Mucosa of gallbladder (tissue), 1 donor: Measurements from ENCODE around the gene TPM1. TPM values are rescaled to one million over a fixed set of nuclear protein-coding genes. Genes with fewer than 3 reads are reported as not detected.

Experiments used
- DNase-seq: peaks from one replicate; pipeline ENCODE4 v3.0.0-alpha.2; 2020; ENCODE audit warnings: low spot score
- total RNA-seq: library from RNA; stranded (reverse); gene quantifications from one replicate; pipeline ENCODE4 v1.2.1, GENCODE V29; 2021
- donor health status: DM: no; HTN: no; CAD: no.

TPM1 gene
- total RNA-seq, 1 donor from 2014 or later = 1,361 TPM

DNA sequence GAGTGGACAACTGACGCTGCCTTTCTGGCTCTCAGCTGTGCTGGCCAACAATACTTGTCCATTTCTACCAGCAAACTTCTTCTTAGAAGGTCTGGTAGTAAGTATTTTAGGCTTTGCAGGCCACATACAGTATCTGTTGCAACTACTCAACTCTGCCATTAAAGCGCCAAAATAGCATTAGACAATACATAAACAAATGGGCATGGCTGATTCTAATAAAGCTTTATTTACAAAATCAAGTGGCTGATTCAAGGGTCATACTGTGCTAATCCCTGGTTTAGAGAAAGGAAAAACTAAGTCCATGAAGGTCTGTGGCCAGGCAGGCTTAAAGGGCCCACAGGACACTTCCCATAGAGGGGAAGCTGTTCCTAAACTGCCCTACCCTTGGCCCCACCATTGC, 26.3 kb upstream of the TPM1 start:
- no peak for DNase-seq

DNA sequence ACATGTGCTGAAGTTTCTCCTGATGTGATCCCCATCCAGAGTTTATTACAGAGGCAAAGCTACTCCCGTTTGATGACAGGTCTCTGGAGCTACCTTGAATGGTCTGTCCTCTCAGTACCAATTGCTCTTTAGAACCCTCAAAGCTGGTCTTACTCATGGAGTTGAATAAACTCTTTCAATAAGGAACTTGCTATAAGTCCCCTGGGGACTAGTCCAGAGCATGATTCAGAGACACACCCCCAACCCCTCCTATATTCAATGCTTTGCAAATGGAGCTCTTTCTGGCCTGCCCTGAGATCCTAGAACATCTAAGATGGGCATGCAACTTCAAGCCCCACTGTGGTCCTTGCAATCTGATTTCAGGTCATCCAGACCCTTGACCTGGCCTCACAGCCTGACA, 23.9 kb upstream of the TPM1 start:
- DNase-seq = no peak

DNA sequence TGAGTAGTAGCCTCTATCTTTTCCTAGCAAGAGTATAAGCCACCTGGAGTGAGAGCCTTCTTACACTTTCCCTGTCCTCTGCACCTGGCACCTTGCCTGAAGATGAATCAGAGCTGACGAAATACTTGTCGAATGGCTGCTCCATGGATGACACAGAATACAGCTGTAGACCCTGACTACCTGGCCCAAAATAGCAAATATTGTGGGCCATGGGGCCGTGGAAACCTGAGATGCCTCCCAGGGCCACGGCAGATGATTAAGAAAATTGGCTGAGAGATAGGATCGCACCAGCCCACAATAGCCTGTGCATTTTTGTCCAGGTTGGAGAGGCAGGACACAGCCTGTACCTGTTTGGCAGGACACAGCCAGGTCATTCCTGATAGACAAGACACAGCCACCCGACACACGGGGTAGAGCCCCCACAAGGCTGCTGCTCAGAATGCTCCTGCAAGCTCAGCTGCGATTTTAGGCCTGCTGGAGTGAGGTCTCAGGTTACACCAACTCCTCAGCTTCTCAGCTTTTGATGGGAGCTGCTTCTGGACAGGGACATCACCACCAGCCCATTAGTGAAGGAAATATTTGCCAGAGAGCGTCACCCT, 22.9 kb upstream of the TPM1 start:
- DNase-seq = peak; percentile 75

DNA sequence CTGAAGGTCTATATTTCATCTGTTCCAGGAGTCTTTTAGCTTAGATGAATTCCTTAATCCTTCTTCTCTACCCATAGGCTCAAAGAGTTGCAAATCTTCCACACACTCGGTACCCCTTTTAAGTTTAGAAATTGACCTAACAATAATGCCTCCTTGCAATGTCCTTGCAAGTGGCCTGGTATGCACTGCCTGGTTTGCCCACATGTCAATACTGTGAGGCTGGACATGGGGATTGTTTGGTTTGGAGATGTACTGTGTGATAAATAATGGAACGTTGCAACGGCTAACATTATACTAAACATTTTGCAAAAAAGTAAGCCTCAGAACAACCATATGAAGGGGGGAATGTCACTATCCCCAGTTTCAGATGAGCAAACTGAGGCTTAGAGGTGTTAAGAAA, 22.4 kb upstream of the TPM1 start:
- DNase-seq = no peak

DNA sequence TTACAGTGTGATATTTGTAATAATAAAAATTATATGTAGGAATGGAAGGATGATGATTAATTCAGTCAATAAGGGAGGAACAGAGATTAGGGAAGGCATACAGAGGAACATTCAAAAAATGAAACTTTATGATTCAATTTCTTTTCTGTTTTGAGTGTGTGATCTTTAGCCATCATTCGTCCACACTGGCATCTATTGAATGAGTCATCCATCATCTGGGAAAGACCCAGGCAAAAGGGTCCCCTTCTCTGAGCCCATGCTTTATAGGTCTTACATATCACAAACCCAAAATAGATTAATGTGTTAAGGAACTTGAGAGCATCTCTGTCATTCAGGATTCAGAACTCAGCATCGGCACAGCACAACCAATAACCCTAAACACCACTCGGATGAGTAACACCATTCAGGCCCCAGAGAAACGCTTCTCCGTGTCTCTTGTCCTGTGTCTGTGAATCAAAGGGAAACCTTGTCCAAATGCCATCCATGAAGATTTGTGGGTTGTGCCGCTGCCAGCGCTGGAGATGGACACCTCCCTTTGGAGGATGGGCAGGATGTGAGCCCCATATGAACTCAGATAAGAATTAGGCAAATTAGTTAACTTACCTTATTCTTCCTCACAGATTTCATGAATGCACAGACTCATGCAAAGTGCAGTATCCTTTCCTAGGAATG, 21.7 kb upstream of the TPM1 start:
- DNase-seq = no peak

DNA sequence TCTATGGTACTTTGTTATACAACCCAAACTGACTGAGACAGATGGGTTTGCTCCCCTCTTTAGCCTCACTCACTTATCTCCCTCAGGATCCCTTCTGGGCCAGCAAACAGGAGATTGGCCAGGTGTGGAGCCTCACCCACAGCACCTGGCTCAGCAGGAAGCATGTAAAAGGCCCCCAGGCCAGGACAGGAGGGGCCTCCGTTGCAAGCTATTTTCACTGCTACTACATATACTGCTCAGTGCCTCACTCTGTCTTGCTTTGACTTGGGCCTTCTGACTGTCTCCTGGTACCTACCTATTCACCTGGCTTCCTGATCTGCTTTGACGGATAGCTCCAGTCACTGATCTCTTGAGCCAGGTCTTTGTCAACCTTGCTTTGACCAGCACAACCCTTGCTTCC, 20.4 kb upstream of the TPM1 start:
- DNase-seq = no peak

DNA sequence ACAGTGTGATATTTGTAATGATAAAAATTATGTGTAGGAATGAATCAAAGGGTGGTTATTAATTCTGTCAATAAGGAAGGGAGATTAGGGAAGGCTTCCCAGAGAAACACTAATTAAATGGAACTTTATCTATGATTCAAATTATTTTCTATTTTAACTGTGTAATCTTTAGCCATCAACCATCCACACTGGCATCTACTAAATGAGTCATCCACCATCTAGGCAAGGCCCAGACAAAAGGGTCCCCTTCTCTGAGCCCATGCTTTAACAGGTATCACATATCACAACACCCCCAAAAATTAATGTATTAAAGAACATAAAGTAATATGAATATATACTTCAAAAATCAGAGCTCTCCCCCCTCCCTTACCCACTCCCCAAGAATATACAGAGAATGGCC, 19.9 kb upstream of the TPM1 start:
- DNase-seq = no peak

DNA sequence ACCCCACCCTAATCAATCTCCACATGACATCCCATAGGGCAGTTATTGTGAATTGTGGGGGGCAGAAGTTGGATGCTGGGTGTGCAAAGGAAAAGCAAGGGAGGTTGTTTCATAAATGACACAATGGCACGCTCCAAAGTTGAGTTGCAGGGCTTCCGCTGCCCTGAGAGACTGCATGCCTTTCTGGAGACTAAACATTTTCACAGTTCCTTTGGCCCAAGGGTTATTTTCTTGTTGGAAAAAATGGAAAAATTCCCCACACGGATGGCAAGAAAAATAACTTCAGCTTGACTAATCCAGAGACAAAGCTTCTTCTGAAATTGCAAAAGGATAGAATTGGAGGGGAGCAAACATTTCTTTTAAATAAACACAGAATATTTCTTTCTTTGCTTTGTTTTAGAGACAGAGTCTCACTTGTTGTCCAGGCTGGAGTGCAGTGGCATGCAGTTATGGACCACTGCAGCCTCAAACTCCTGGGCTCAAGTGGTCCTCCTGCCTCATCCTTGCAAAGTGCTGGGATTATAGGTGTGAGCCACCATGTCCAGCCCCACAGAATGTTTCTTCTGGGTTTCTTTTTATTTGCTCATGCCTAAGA, 19.1 kb upstream of the TPM1 start:
- no peak for DNase-seq

DNA sequence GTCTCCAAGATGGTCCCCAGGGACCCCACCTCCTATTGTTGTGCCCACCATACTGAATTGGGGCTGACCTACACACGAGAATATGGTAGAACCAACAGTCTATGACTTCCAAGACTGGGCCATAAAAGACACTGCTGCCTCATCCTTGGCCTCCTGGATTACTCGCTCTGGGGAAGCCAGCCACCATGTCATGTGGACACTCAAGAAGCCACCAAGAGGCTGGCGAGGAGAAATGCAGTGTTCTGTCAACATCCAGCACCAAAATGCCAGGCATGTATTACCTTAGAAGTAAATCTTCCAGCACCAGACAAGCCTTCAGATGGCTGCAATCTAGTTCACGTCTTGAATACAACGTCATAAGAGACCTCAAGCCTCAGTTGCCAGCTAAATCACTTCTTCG, 17.1 kb upstream of the TPM1 start:
- no peak for DNase-seq

DNA sequence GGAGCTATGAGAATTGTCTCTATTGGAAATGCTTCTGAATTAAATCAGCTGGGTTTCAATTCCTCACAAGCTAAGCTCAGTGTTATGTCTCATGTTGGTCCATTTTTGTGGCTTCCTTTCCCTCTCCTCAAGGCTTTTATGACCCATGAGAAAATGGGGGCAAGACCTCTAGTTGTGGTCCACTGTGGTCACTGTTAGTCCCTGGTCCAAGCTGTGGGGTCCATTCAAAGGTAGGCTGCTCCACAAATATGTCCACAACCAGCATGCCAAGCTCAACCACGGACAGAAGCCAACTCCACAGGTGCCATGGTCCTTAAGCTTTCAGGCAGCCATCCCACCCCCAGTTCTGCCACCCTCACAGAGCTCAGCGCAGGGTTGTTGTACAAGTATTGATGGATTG, 14.9 kb upstream of the TPM1 start:
- no peak for DNase-seq

DNA sequence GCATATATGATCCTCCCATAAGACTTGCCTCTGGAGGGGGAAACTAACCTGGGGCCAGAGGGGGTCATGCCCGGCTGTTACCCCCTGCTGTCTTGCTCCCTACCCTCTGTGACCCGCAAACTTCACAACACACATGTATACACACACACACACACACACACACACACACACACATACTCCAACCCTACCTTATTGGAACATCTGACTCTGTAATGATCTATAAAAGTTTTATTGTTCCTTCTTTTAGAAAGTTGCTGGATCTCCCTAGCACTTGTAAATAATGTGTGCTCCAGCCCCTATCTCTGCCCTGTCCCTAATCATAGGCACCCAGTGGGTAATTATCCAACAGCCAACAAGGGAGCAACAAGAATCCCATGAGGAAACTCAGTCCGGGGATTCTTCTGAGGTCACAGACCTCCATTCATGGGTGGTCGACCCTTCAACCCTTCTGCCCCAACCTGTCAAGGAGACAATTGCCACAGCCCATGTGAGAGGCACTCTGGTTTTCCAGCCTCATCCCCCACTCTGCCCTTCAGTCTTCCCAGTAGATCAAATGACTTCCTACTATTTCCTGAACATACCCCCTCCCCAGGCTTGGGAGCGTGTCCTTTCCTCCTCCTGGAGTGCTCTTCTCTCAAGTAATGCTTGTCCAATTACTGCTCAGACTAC, 14.0 kb upstream of the TPM1 start:
- no peak for DNase-seq

DNA sequence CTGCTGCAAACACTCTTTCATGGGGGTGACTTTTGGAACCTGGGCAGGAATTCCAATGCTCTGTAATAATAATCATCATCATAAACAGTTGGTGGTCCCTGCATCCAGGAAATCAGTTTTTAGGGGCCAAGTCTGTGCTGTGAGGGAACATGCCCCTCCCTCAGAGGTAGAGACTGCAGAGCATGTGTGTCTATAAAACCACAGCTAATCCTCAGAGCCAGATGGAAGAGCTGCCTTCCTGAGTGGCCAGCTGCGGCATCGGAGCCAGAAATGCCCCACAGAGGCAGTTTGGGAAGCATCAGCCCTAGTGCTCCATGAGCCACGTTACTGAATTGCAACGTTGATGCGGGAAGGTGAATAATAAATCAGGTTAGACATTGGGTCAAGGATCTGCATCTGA, 12.9 kb upstream of the TPM1 start:
- DNase-seq = no peak

DNA sequence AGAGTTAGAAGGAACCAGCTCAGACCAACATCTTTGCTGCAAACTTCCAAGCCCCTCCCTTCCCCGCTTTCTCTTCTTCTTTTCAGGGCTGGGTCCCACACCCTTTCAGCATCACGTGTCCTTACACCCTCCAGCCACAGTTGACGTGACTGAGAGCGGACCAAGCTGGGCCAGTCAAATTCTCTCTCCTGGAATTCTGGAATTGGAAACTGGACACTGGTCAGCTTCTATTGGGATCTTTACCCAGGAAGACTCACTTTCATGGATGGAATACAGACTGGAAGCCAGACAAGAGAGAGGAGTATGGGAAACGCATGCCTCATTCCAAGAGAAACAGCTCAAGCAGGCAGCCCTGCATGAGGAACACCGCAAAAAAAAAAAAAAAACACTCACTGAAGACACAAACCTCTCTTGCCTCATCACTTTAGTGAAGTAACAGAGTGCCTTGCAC, 12.4 kb upstream of the TPM1 start:
- no peak for DNase-seq

DNA sequence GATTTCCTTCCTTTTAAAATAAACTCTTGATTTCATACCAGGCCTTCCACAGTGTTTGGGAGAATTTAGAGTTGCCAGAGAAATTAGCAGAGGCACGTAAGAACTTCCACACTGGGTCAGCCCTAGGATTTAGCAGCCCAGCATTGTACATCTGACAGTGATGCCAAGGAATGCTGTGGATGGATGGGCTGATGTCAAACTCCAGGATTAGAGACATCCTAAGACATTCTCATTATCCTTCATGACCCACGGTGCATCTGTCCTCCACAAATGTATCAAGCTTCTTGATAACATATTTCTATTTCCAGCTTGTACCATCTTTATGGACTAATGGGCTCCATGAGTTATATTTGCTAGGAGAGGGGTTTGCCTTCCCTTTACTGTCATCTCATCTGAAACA, 8.0 kb upstream of the TPM1 start:
- DNase-seq = no peak

DNA sequence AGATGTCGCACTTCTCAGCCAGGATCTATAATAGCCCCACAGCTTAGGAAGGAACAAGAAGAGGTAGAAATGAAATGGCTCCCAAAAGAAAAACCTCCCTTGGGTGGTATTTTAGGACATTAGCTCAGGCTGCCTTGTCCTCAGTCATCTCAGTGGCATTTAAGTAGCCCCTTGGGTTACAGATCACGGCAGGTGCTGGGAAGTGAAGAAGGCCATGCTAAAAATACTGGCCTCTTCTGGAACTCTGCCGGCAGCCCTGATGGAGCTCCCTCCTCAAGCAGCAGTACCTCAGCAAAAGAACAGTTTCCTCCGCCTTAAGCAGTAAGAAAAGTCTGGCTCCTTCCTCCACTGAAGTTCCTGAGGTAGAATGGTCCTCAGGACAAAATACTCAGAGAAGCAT, 7.3 kb upstream of the TPM1 start:
- no peak for DNase-seq

DNA sequence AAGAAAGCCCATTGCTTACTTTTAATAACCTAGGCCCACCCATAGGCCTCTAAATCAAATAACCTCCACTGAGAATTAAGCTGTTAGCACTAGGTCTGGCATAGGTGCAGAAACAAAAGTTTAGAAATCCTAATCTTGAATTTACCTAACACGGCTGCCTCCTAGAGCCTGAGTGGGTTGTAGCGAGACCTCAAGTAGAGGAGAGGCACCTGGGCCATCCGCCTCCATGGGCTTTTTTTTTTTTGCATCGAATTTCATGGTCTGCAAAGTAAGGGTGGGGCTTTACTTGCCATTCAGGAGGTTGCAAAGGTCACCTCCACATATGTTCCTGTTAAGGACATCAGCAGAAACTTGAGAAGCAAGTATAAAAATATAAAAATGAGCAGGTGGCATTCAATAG, 6.6 kb upstream of the TPM1 start:
- no peak for DNase-seq

DNA sequence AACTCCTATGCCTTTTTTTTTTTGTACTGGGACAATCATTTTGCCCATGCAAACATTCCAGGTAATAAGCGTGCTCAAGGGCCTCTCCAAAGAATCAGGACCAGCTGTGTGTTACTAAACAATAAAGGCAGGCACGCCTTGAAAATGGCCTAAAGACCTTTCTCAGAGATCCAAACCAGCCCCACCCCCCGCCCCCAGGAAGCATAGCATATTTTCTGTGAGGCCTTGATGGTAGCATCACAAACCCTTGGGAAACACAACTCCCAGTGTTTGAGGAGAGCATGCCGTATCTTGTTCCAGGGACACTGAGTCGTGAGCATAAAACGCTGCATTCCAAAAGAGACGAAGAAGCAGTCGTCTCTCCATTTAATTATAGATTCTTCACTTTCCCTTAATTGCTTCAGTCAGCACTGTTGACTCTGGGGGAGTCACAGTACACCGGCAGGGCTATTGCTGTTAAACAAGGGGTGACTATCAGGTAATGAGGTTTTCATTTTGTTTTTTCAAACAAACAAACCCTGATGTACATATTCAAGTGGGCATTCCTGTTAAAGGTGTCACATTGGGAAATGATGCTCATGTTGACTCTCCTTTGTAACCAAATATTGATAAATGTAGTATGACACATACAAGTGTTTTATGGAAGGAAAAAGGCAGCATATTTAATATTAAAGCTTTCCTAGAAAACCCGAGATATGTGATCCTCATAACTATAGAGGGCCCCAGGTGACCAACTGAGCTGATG, 4.4 kb upstream of the TPM1 start:
- no peak for DNase-seq

DNA sequence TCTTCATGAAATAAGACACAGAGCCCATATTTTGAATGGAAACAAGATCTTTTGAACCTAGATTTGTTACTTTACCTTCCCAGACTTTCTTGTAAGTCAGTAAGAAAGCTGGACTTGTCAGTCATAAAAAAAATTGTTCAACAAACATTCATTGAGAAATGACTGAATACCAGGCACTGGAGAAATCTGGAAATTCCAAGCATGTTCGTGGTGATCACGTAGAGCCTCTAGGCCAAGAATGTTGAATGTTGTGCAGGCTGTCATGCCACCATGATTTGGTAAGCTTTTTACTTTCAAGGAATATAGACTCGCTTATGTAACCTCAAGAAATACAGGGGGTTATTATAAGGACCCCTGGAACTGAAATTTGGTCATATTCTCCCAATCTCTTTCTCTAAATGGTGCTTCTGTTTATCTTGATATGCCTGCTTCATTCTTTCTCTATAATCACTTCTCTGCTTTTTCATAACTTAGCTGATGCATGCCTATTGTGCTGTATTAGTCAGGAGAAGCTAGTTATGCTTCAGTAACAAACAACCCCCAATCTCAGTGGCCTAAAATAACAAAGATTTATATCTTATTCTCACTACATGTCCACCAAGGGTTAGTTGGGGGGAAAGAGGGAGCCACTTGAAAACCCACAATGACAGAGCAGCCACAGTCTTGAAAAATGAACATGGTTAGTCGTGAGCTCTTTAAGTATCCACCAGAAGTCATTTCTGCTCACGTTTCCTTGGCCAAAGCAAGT, 3.4 kb upstream of the TPM1 start:
- no peak for DNase-seq

DNA sequence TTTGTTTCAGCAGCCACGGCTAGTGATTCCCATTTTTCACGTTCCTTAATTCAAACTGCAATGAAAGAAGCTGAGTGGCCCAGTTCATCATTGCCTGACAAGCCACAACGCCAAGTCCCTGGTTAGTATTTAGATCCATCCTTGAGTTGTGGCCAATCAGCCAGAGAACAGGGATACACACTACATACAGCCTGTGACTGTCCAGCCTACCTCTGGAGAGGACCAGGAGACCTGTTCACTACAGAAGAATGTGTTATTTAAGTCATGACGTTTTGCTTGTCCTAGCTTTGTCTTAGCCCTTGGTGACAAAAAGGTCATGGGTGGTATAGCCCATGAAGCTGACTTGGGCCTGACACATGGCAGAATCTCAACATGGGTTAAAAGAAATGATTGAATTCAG, 2.7 kb upstream of the TPM1 start:
- DNase-seq = no peak

DNA sequence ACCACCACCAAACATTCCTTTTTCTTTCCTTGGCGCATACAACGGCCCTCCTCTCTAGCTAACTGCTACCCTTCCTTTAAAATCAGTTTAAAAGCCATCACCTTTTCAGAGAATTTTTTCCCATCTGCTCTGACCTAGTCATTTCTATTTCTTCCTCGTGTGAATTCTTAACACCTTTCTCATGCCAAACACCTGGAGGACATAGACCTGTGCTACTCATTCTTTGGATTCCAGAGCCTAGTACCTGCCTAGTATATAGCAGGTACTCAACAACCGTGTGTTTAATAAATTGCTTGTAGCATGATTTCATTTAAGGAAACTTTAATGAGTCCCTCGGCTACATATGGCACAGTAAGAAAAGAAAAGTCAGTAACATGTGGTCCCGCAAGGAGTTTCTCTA, 2.0 kb upstream of the TPM1 start:
- DNase-seq = no peak

DNA sequence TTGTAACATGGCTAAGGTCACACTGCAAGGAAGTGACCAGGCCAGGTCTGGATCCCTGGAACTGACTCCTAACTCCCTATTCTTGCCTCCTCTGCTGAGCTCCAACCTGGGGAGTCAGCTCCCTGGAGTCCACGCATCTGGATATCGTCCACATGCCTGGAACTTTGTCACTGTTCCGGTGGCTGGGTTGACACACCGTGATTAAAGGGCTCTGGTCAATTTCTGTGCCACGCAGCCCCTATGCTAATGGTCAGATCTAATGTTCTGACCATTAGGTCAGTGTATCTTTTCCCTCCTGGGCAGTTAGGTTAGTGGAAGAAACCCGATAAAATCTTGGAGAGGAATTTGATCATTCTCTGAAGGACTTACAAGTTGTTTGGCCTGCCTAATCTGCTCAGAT, 1.6 kb upstream of the TPM1 start:
- DNase-seq = no peak
